Muscle layer of duodenum (tissue), 2 donors: ENCODE data around the gene RP9.

Experiments
- H3K27ac ChIP-seq: one replicate; pipeline ENCODE4 v1.7.0; 2013; ENCODE audit warnings: mild to moderate bottlenecking, low read length
- H3K27me3 ChIP-seq: one replicate; pipeline ENCODE4 v1.7.0; 2013; ENCODE audit warnings: low read depth, mild to moderate bottlenecking, control low read depth, low read length
- H3K36me3 ChIP-seq, 2 donors: one replicate each; pipeline ENCODE4 v1.7.0; 2013; ENCODE audit warnings: low read length in 2 of 2, control low read depth in 1 of 2, mild to moderate bottlenecking in 1 of 2; ENCODE audit not compliant: insufficient read depth in 2 of 2, control insufficient read depth in 1 of 2
- H3K4me1 ChIP-seq, 2 donors: one replicate each; pipeline ENCODE4 v1.7.0; 2013; ENCODE audit warnings: low read length in 2 of 2, mild to moderate bottlenecking in 2 of 2, control low read depth in 1 of 2, moderate library complexity in 1 of 2; ENCODE audit not compliant: insufficient read depth in 2 of 2, control insufficient read depth in 1 of 2
- H3K4me3 ChIP-seq, 2 donors: one replicate each; pipeline ENCODE4 v1.7.0; 2013; ENCODE audit warnings: low read length in 2 of 2, low read depth in 1 of 2, mild to moderate bottlenecking in 1 of 2
- H3K9me3 ChIP-seq, 2 donors: one replicate each; pipeline ENCODE4 v1.7.0; 2013; ENCODE audit warnings: low read length in 2 of 2, control low read depth in 1 of 2, mild to moderate bottlenecking in 1 of 2; ENCODE audit not compliant: control insufficient read depth in 1 of 2
- donor health status: healthy.

RP9 gene

GRCh38 chr7:33109005-33109757, at the start of gene RP9:
Gene RP9 (minus strand): TSS chr7:33109404. CDS start chr7:33109372, 32 bp downstream.
- no peaks in the 10 kb centered on the region for H3K9me3 ChIP-seq
- peaks cover 12 to 36% of the 10 kb centered on the region in 2 donors for H3K4me1 ChIP-seq
- H3K4me3 ChIP-seq = peak within 1 kb of the TSS; percentile 89 to 97
- no peaks in the 10 kb centered on the region for H3K27me3 ChIP-seq
- peak within 1 kb of the TSS; percentile 3 for H3K27ac ChIP-seq
- H3K36me3 ChIP-seq = no peaks in the 10 kb centered on the region

GRCh38 chr7:33157781-33158180, 48.6 kb upstream of the RP9 start:
- no peak overlapping the region for H3K27ac ChIP-seq
- peaks cover 0 to 3% of the 10 kb centered on the region in 2 donors for H3K36me3 ChIP-seq
- H3K27me3 ChIP-seq = no peaks in the 10 kb centered on the region
- no peak overlapping the region for H3K4me3 ChIP-seq
- H3K9me3 ChIP-seq = no peaks in the 10 kb centered on the region
- H3K4me1 ChIP-seq = no peaks in the 10 kb centered on the region

- no peaks in the 10 kb centered on the region for H3K9me3 ChIP-seq
- no peaks in the 10 kb centered on the region for H3K27me3 ChIP-seq
- H3K4me3 ChIP-seq = no peak overlapping the region
- no peaks in the 10 kb centered on the region for H3K4me1 ChIP-seq
- H3K27ac ChIP-seq = no peak overlapping the region
- H3K36me3 ChIP-seq = peaks cover 0 to 3% of the 10 kb centered on the region in 2 donors
Measured at GRCh38 chr7:33157311-33157710, 48.1 kb upstream of the RP9 start.

GRCh38 chr7:33156441-33156840, 47.2 kb upstream of the RP9 start:
- Histone ChIP-seq H3K9me3 (no peaks in the 10 kb centered on the region), H3K4me3 (no peak overlapping the region), H3K27ac (no peak overlapping the region), H3K36me3 (peaks cover 0 to 3% of the 10 kb centered on the region in 2 donors), H3K27me3 (no peaks in the 10 kb centered on the region), H3K4me1 (no peaks in the 10 kb centered on the region)

GRCh38 chr7:33155811-33156210, 46.6 kb upstream of the RP9 start:
- Histone ChIP-seq H3K27me3 (no peaks in the 10 kb centered on the region), H3K36me3 (peaks cover 0 to 3% of the 10 kb centered on the region in 2 donors), H3K4me1 (no peaks in the 10 kb centered on the region), H3K4me3 (no peak overlapping the region), H3K9me3 (no peaks in the 10 kb centered on the region), H3K27ac (no peak overlapping the region)

GRCh38 chr7:33152087-33152486, 42.9 kb upstream of the RP9 start:
- Histone ChIP-seq H3K27ac (no peak overlapping the region), H3K9me3 (no peaks in the 10 kb centered on the region), H3K4me1 (no peaks in the 10 kb centered on the region), H3K27me3 (no peaks in the 10 kb centered on the region), H3K4me3 (no peak overlapping the region), H3K36me3 (peaks cover 0 to 2% of the 10 kb centered on the region in 2 donors)

GRCh38 chr7:33145156-33145555, 36.0 kb upstream of the RP9 start:
- no peak overlapping the region for H3K4me3 ChIP-seq
- H3K27ac ChIP-seq = no peak overlapping the region

GRCh38 chr7:33143996-33144718, 35.0 kb upstream of the RP9 start:
- Histone ChIP-seq H3K4me1 (no peaks in the 10 kb centered on the region), H3K36me3 (no peaks in the 10 kb centered on the region), H3K9me3 (peaks cover 0 to 7% of the 10 kb centered on the region in 2 donors), H3K4me3 (no peak overlapping the region), H3K27me3 (no peaks in the 10 kb centered on the region), H3K27ac (no peak overlapping the region)

More at GRCh38 chr7:33145156-33145555, 36.0 kb upstream of the RP9 start:
- Histone ChIP-seq H3K36me3 (no peaks in the 10 kb centered on the region), H3K27me3 (no peaks in the 10 kb centered on the region), H3K4me1 (no peaks in the 10 kb centered on the region), H3K9me3 (peaks cover 0 to 7% of the 10 kb centered on the region in 2 donors)

- H3K27ac ChIP-seq = no peak overlapping the region
- no peak overlapping the region for H3K4me3 ChIP-seq
- H3K27me3 ChIP-seq = no peaks in the 10 kb centered on the region
- H3K4me1 ChIP-seq = no peaks in the 10 kb centered on the region
- no peaks in the 10 kb centered on the region for H3K36me3 ChIP-seq
- H3K9me3 ChIP-seq = peaks cover 0 to 7% of the 10 kb centered on the region in 2 donors
Measured at GRCh38 chr7:33142585-33142984, 33.4 kb upstream of the RP9 start.

GRCh38 chr7:33137103-33137502, 27.9 kb upstream of the RP9 start:
- Histone ChIP-seq H3K4me3 (no peak overlapping the region), H3K27ac (no peak overlapping the region), H3K27me3 (no peaks in the 10 kb centered on the region), H3K9me3 (no peaks in the 10 kb centered on the region), H3K36me3 (no peaks in the 10 kb centered on the region), H3K4me1 (no peaks in the 10 kb centered on the region)

GRCh38 chr7:33130184-33130583, 21.0 kb upstream of the RP9 start:
- H3K36me3 ChIP-seq = no peaks in the 10 kb centered on the region
- no peaks in the 10 kb centered on the region for H3K9me3 ChIP-seq
- no peak overlapping the region for H3K27ac ChIP-seq
- H3K4me3 ChIP-seq = peak overlapping the region; percentile 69 to 93
- H3K27me3 ChIP-seq = no peaks in the 10 kb centered on the region
- peaks cover 6 to 15% of the 10 kb centered on the region in 2 donors for H3K4me1 ChIP-seq
